Measurements from ENCODE around the gene RTP1. TPM values are rescaled to one million over a fixed set of nuclear protein-coding genes. Genes with fewer than 3 reads are reported as not detected.

Gene RTP1, protein sequence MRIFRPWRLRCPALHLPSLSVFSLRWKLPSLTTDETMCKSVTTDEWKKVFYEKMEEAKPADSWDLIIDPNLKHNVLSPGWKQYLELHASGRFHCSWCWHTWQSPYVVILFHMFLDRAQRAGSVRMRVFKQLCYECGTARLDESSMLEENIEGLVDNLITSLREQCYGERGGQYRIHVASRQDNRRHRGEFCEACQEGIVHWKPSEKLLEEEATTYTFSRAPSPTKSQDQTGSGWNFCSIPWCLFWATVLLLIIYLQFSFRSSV
- total RNA-seq: not detected
- not detected for polyA plus RNA-seq
- long read RNA-seq, donor 1: 0 reads
- long read RNA-seq, donor 2: 0 reads
- long read RNA-seq, donor 3: 0 reads
- long read RNA-seq, donor 4: 0 reads
- long read RNA-seq, donor 5: 0 reads

DNA sequence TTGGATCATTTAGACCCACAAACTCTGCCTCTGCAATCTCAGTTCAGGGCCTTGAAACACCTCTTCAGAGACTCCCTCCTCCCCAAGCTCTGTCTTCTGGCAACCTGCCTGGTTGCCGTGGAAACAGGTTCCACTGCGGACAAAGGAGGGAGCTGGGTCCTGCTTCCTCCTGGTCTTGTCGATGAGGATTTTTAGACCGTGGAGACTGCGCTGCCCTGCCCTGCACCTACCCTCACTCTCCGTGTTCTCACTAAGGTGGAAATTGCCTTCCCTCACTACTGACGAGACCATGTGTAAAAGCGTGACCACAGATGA lies at the start of gene RTP1:
Gene RTP1, plus strand, starts transcription at position 152 of the 315 bp plus-strand sequence. Its CDS starts 30 bp downstream, at position 182.
- H3K9me3 ChIP-seq (ENCODE audit: control insufficient read depth in 4 of 4, insufficient read depth in 3 of 4, low read length in 3 of 4): no peaks in the 10 kb centered on the region
- no peak within 1 kb of the TSS for H3K9ac ChIP-seq (ENCODE audit: insufficient read depth in 1 of 2, low read length in 2 of 2)
- no peaks in the 10 kb centered on the region for H3K36me3 ChIP-seq (ENCODE audit: control insufficient read depth in 4 of 4, insufficient read depth in 4 of 4, low read length in 4 of 4)
- no peak within 1 kb of the TSS for H3K27ac ChIP-seq (ENCODE audit: low read depth in 1 of 2, low read length in 1 of 2)
- H3K4me3 ChIP-seq: no peak within 1 kb of the TSS
- ATAC-seq (ENCODE audit: insufficient read depth, low FRiP score): no peak
- H3K4me1 ChIP-seq (ENCODE audit: control insufficient read depth in 5 of 5, insufficient read depth in 5 of 5, low read length in 5 of 5): no peaks in the 10 kb centered on the region
- 66 to 71% methylated on average over 8 of the region's 8 CpGs for WGBS, 2 donors
- peaks cover 0 to 2% (median 0%) of the 10 kb centered on the region in 3 donors for H3K27me3 ChIP-seq (ENCODE audit: control insufficient read depth in 3 of 3, insufficient read depth in 3 of 3, low read length in 2 of 3)
- DNase-seq: peak in 2 of 3 donors; percentile 34
- TF ChIP-seq, protein P1, sequence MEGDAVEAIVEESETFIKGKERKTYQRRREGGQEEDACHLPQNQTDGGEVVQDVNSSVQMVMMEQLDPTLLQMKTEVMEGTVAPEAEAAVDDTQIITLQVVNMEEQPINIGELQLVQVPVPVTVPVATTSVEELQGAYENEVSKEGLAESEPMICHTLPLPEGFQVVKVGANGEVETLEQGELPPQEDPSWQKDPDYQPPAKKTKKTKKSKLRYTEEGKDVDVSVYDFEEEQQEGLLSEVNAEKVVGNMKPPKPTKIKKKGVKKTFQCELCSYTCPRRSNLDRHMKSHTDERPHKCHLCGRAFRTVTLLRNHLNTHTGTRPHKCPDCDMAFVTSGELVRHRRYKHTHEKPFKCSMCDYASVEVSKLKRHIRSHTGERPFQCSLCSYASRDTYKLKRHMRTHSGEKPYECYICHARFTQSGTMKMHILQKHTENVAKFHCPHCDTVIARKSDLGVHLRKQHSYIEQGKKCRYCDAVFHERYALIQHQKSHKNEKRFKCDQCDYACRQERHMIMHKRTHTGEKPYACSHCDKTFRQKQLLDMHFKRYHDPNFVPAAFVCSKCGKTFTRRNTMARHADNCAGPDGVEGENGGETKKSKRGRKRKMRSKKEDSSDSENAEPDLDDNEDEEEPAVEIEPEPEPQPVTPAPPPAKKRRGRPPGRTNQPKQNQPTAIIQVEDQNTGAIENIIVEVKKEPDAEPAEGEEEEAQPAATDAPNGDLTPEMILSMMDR (IDR thresholded peaks at IDR 0.05; ENCODE audit: control extremely low read depth, extremely low read depth): no peak

DNA sequence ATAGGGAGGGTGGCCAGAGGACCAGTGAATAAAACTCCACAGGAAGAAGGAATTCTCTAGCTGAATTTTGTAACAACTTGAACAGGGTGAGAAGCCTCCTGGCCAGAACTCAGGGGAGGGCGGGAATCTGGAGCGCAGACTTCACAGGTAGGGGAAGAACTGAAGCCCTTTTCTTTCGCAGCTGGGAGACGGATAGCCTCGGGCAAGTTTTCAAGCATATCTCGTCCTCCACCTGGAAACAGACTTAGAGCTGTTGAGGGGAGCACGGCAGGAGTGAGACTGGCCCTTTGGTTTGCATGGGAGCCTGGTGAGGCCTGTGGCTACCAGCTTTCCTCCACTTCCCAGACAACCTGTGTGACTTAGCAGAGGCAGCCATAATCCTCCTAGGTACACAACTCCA lies 47.1 kb upstream of the RTP1 start:
- WGBS, 2 donors: 94 to 98% methylated on average over 7 of the region's 7 CpGs

GRCh38 chr3:187150599-187150998 lies 46.7 kb upstream of the RTP1 start:
- Histone ChIP-seq H3K9me3 (ENCODE audit: control insufficient read depth in 4 of 4, insufficient read depth in 3 of 4, low read length in 3 of 4) (no peaks in the 10 kb centered on the region), H3K36me3 (ENCODE audit: control insufficient read depth in 4 of 4, insufficient read depth in 4 of 4, low read length in 4 of 4) (no peaks in the 10 kb centered on the region), H3K9ac (ENCODE audit: insufficient read depth in 1 of 2, low read length in 2 of 2) (no peak overlapping the region), H3K27me3 (ENCODE audit: control insufficient read depth in 3 of 3, insufficient read depth in 3 of 3, low read length in 2 of 3) (no peaks in the 10 kb centered on the region), H3K27ac (ENCODE audit: low read depth in 1 of 2, low read length in 1 of 2) (no peak overlapping the region), H3K4me1 (ENCODE audit: control insufficient read depth in 5 of 5, insufficient read depth in 5 of 5, low read length in 5 of 5) (no peaks in the 10 kb centered on the region), H3K4me3 (no peak overlapping the region)
- TF ChIP-seq, protein P1 (IDR thresholded peaks at IDR 0.05; ENCODE audit: control extremely low read depth, extremely low read depth): no peak
- WGBS, 2 donors: 81 to 87% methylated on average over 2 of the region's 2 CpGs
- DNase-seq (peak in 1 of 3 donors; percentile 15), ATAC-seq (ENCODE audit: insufficient read depth, low FRiP score) (no peak)

More for the DNA sequence above, 47.1 kb upstream of the RTP1 start:
- TF ChIP-seq, protein P1 (IDR thresholded peaks at IDR 0.05; ENCODE audit: control extremely low read depth, extremely low read depth): no peak
- no peak overlapping the region for H3K27ac ChIP-seq (ENCODE audit: low read depth in 1 of 2, low read length in 1 of 2)
- ATAC-seq (ENCODE audit: insufficient read depth, low FRiP score): no peak
- peaks cover 0 to 3% (median 0%) of the 10 kb centered on the region in 4 donors for H3K9me3 ChIP-seq (ENCODE audit: control insufficient read depth in 4 of 4, insufficient read depth in 3 of 4, low read length in 3 of 4)
- H3K27me3 ChIP-seq (ENCODE audit: control insufficient read depth in 3 of 3, insufficient read depth in 3 of 3, low read length in 2 of 3): no peaks in the 10 kb centered on the region
- H3K36me3 ChIP-seq (ENCODE audit: control insufficient read depth in 4 of 4, insufficient read depth in 4 of 4, low read length in 4 of 4): no peaks in the 10 kb centered on the region
- no peaks in the 10 kb centered on the region for H3K4me1 ChIP-seq (ENCODE audit: control insufficient read depth in 5 of 5, insufficient read depth in 5 of 5, low read length in 5 of 5)
- DNase-seq: no peak
- H3K4me3 ChIP-seq: no peak overlapping the region
- H3K9ac ChIP-seq (ENCODE audit: insufficient read depth in 1 of 2, low read length in 2 of 2): no peak overlapping the region
